Body of pancreas (tissue), 4 donors: ENCODE data around the gene PIGH. TPM values are rescaled to one million over a fixed set of nuclear protein-coding genes. Genes with fewer than 3 reads are reported as not detected.

ENCODE experiments used
- ATAC-seq: fragments of 150-250 bp; one replicate; pipeline ENCODE4 v1.9.1; 2016
- DNase-seq, 4 donors: peaks; one replicate each; pipeline ENCODE4 v3.0.0-alpha.2; 2019
- H3K27ac ChIP-seq, 4 donors: fragments of 200-600 bp; sonication (generic); 1 replicate in 3 of 4; 2 replicates in 1 of 4; pipeline versions ENCODE4 v1.5.1 to v1.6.1; 2016 to 2019; ENCODE audit warnings: mild to moderate bottlenecking in 1 of 4, mixed read lengths in 1 of 4, moderate library complexity in 1 of 4
- H3K27me3 ChIP-seq, 2 donors: fragments of 200-600 bp; sonication (generic); one replicate each; pipeline ENCODE4 v1.6.0; 2016; ENCODE audit warnings: mild to moderate bottlenecking in 1 of 2
- H3K36me3 ChIP-seq, 2 donors: fragments of 200-600 bp; sonication (generic); replicated peaks in 1 of 2; 2 replicates each; pipeline ENCODE4 v1.5.1; 2016; ENCODE audit warnings: low read depth in 2 of 2; ENCODE audit not compliant: insufficient read depth in 1 of 2
- H3K4me1 ChIP-seq: fragments of 200-600 bp; sonication (generic); one replicate; pipeline ENCODE4 v1.6.0; 2016
- H3K4me3 ChIP-seq, 2 donors: fragments of 200-600 bp; sonication (generic); 1 replicate in 1 of 2; 2 replicates in 1 of 2; pipeline ENCODE4 v1.5.1; 2016 to 2019
- H3K9me3 ChIP-seq, 3 donors: fragments of 200-600 bp; sonication (generic); 1 replicate in 2 of 3; 2 replicates in 1 of 3; pipeline ENCODE4 v1.5.1; 2016
- CTCF ChIP-seq, 7 experiments: fragments of 450-650 bp in 4 of 7; fragments of 200-600 bp in 3 of 7; sonication (generic) in 3 of 7; IDR thresholded peaks; one replicate each; pipeline ENCODE4 v1.5.1; 2016 to 2019; ENCODE audit warnings: antibody characterized with exemption in 7 of 7
- POLR2A ChIP-seq, 3 donors: fragments of 450-650 bp; IDR thresholded peaks; one replicate each; pipeline ENCODE4 v1.6.1; 2016; ENCODE audit warnings: antibody characterized with exemption in 3 of 3, mild to moderate bottlenecking in 2 of 3
- WGBS, 2 donors: methylation state at CpG; one replicate each; pipeline ENCODE4 v1.1.5; 2017; 5-methylcytosine and 5-hydroxymethylcytosine counted together
- intact Hi-C: fragments of 100-400 bp; cut with DNase I; formaldehyde crosslinking; loops from one replicate; pipeline ENCODE4 v1.15.1; 2023
- total RNA-seq, 2 donors: library from RNA; depleted of rRNA; stranded (reverse); fragments of >200 nt; gene quantifications; one replicate each; pipeline ENCODE4 v1.1.0, GENCODE V29; 2016

PIGH gene
- total RNA-seq, 2 donors from 2014 or later, result 14.2 to 30.1 TPM

DNA sequence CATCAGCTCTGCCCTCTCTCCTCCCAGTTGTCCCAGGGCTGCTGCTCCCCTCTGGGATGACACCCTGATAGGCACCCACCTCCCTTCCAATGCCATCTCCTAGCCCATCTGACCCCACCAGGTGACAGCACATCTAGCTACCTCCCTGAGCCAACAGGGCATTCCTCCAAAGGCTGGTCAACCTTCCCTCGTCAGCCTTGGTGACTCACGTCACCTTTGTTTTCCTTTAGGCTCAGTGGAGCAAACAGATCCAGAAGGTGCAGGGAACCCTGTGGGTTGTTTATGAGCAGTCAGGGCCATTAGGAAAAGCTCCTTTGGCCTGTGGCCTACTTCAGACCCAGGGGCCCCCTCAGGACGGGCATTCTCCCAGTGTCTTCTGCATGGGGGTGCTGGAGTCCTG is 32.4 kb downstream of the PIGH start:
- Histone ChIP-seq H3K36me3 (peaks cover 0 to 2% of the 10 kb centered on the region in 2 donors), H3K27me3 (no peaks in the 10 kb centered on the region), H3K4me1 (peaks cover 7% of the 10 kb centered on the region), H3K27ac (peak overlapping the region in 3 of 4 donors; percentile 28 to 82 (median 36)), H3K4me3 (no peak overlapping the region), H3K9me3 (no peaks in the 10 kb centered on the region)
- DNase-seq, result peak; percentile 30 to 92 (median 56)
- intact Hi-C loops, result no loop called here
- peak in 1 of 7 experiments; percentile 8 for TF ChIP-seq CTCF (IDR thresholded peaks at IDR 0.05)
- TF ChIP-seq POLR2A (IDR thresholded peaks at IDR 0.05), result no peak
- WGBS, 2 donors, result 56 to 67% methylated on average over 2 to 3 of the region's 3 CpGs
- ATAC-seq, result peak; percentile 74

DNA sequence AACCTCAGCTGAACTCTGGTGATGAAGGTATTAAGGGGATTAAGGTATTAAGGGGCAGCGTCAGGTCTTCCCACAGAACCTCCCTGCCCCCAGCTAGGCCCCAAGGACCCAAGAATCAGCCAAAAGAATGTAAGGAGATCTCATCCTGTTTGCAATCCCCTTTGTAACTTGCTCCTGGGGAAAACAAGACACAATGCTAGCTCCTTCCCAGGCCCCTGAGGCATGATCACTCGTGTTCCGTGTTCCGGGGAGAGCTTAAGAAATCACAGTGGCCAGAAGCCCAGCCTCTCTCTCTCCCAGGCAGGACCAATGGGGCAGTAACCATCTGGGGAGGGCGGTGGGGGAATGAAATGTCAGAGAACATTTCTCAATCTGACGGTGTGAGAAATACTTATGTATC is 33.2 kb downstream of the PIGH start:
- no peak for TF ChIP-seq POLR2A (IDR thresholded peaks at IDR 0.05)
- no peak for TF ChIP-seq CTCF (IDR thresholded peaks at IDR 0.05)
- intact Hi-C loops, result no loop called here
- ATAC-seq, result no peak
- Histone ChIP-seq H3K9me3 (no peaks in the 10 kb centered on the region), H3K27ac (peak overlapping the region in 1 of 4 donors; percentile 82), H3K4me1 (peaks cover 7% of the 10 kb centered on the region), H3K27me3 (no peaks in the 10 kb centered on the region), H3K36me3 (peaks cover 0 to 3% of the 10 kb centered on the region in 2 donors), H3K4me3 (no peak overlapping the region)
- DNase-seq, result peak in 1 of 4 donors; percentile 73
- 82 to 90% methylated on average over 6 of the region's 6 CpGs for WGBS, 2 donors

DNA sequence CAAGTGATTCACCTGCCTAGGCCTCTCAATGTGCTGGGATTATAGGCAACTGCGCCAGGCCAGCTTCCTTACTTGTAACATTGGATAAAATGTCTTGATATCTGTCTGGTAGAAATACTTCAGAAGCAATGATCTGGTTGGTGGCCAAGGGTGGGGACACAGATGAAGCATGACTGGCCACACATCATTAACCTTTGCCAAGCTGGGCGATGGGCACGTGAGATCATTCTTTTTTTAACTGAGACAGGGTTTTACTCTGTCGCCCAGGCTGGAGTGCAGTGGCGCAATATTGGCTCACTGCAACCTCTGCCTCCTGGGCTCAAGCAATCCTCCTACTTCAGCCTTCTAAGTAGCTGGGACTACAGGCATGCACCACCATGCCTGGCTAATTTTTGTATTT is 35.8 kb downstream of the PIGH start:
- no peak overlapping the region for H3K27ac ChIP-seq
- H3K9me3 ChIP-seq, result no peaks in the 10 kb centered on the region
- no peak overlapping the region for H3K4me3 ChIP-seq
- peaks cover 0 to 3% of the 10 kb centered on the region in 2 donors for H3K36me3 ChIP-seq
- whole genome bisulfite sequencing, 2 donors, result 90 to 91% methylated on average over 5 of the region's 5 CpGs
- ATAC-seq (no peak), DNase-seq (no peak)
- H3K4me1 ChIP-seq, result peaks cover 7% of the 10 kb centered on the region
- TF ChIP-seq CTCF (IDR thresholded peaks at IDR 0.05) (no peak), POLR2A (IDR thresholded peaks at IDR 0.05) (no peak)
- intact Hi-C loops, result no loop called here
- H3K27me3 ChIP-seq, result no peaks in the 10 kb centered on the region

GRCh38 chr14:67562776-67563150 is 37.3 kb downstream of the PIGH start:
- Histone ChIP-seq H3K4me1 (peaks cover 5% of the 10 kb centered on the region), H3K36me3 (peaks cover 0 to 3% of the 10 kb centered on the region in 2 donors), H3K27ac (no peak overlapping the region), H3K9me3 (no peaks in the 10 kb centered on the region), H3K27me3 (no peaks in the 10 kb centered on the region), H3K4me3 (no peak overlapping the region)
- DNase-seq (no peak), ATAC-seq (no peak)
- intact Hi-C loops, result no loop called here
- WGBS, 2 donors, result 94 to 95% methylated on average over 3 to 5 of the region's 5 CpGs
- no peak for TF ChIP-seq CTCF (IDR thresholded peaks at IDR 0.05)
- no peak for TF ChIP-seq POLR2A (IDR thresholded peaks at IDR 0.05)

DNA sequence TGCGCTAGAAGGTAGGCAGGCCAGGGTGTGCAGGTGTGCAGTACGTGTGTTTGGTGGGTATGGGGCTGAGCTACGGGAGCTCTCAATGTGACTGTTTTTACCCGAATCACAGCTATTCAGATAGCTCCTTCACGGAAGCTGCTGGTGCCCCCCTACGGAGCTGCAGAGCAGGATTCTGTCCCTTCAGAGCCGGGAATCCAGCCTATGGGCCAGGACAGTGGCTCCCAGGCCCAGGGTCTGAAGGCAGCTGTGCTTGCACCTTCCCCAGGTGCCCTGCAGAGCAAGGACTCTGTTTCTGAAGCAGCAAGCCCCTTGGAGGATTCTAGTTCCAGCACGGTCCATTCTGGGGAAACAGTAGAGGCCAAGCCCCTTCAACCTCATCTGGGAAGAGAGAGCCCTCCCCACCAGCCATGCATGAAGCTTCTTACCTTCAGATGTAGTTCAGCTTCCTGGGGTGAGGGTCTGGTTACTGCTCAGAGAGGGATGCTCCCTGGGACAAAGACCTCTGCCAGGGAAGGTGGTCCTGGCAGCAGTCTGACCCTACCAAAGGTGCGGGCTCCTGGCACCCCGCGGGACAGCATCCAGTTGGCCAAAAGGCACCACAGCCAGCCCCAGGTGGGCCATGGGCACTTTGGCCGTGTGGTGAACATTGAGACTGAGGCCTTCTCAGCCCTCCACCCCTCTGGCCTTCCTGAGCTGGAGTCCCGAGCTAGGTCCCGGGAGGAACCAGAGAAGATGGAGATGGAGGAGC is 37.9 kb downstream of the PIGH start:
- no peak overlapping the region for H3K4me3 ChIP-seq
- H3K36me3 ChIP-seq, result peaks cover 0 to 3% of the 10 kb centered on the region in 2 donors
- intact Hi-C loops, result no loop called here
- DNase-seq (no peak), ATAC-seq (no peak)
- no peaks in the 10 kb centered on the region for H3K4me1 ChIP-seq
- H3K27me3 ChIP-seq, result no peaks in the 10 kb centered on the region
- TF ChIP-seq POLR2A (IDR thresholded peaks at IDR 0.05) (no peak), CTCF (IDR thresholded peaks at IDR 0.05) (no peak)
- H3K27ac ChIP-seq, result no peak overlapping the region
- no peaks in the 10 kb centered on the region for H3K9me3 ChIP-seq
- WGBS, 2 donors, result 87 to 91% methylated on average over 8 to 14 of the region's 14 CpGs
